K562 (cell line): ENCODE measurements around the gene GPR152.

Experiments used
- BHLHE40 ChIP-seq: IDR thresholded peaks from 2 replicates; pipeline ENCODE4 v1.6.1; 2011; ENCODE audit warnings: low read length, improper control_type of control experiment
- CREB1 ChIP-seq, 2 experiments: sonication (generic) in 1 of 2; formaldehyde crosslinking in 1 of 2; IDR thresholded peaks; 2 replicates each; pipeline versions ENCODE4 v1.6.1 to v1.8.0; 2012 to 2022; ENCODE audit warnings: inconsistent platforms in 1 of 2, mild to moderate bottlenecking in 1 of 2, missing genetic modification reagents in 1 of 2, moderate library complexity in 1 of 2
- ELK1 ChIP-seq: sonication (generic); formaldehyde crosslinking; IDR thresholded peaks from 2 replicates; pipeline ENCODE4 v1.8.1; 2022; ENCODE audit warnings: missing genetic modification reagents
- GTF2F1 ChIP-seq: IDR thresholded peaks from 2 replicates; pipeline ENCODE4 v1.6.1; 2011; ENCODE audit warnings: low read depth, low read length, improper control_type of control experiment
- RNF2 ChIP-seq: sonication (generic); IDR thresholded peaks from 2 replicates; pipeline ENCODE4 v1.6.1; 2016
- SMARCC2 ChIP-seq: fragments of 450-650 bp; IDR thresholded peaks from 2 replicates; pipeline ENCODE4 v1.6.1; 2017; ENCODE audit warnings: antibody characterized with exemption, moderate library complexity, mild to moderate bottlenecking, low read depth
- SRF ChIP-seq, 2 experiments: fragments of 250-450, 450-650 bp in 1 of 2; sonication (Bioruptor Pico) in 1 of 2; sonication (generic) in 1 of 2; formaldehyde crosslinking; IDR thresholded peaks; 2 replicates each; pipeline versions ENCODE4 v1.5.0 to v1.5.1; 2020 to 2022; ENCODE audit warnings: mild to moderate bottlenecking in 1 of 2, missing genetic modification reagents in 1 of 2
- TBP ChIP-seq: optimal IDR thresholded peaks from 2 replicates; pipeline ENCODE3; 2011; ENCODE audit warnings: low read depth, low read length, improper control_type of control experiment
- ZBTB8A ChIP-seq: fragments of 450-650 bp; IDR thresholded peaks from 2 replicates; pipeline ENCODE4 v1.6.1; 2018; ENCODE audit warnings: mild to moderate bottlenecking, moderate library complexity; ENCODE audit not compliant: partially characterized antibody
- ZEB2 ChIP-seq: fragments of 450-650 bp; IDR thresholded peaks from 2 replicates; pipeline ENCODE4 v1.6.1; 2016
- ZNF274 ChIP-seq: IDR thresholded peaks from 2 replicates; pipeline ENCODE4 v1.6.1; 2011; ENCODE audit warnings: low read depth, mild to moderate bottlenecking, low read length, moderate library complexity, borderline replicate concordance
- ZNF395 ChIP-seq: fragments of 200-800 bp; sonication (Bioruptor generic); IDR thresholded peaks from 2 replicates; pipeline ENCODE4 v1.6.1; 2017; ENCODE audit warnings: missing genetic modification characterization, missing compliant biosample characterization
- TF ChIP-seq, protein P1 (sequence below), 3 experiments: IDR thresholded peaks in 2 of 3; conservative IDR thresholded peaks in 1 of 3; 2 replicates each; pipeline ENCODE4 v1.5.1; 2011 to 2012; ENCODE audit warnings: low read length in 3 of 3, mild to moderate bottlenecking in 3 of 3, control low read depth in 2 of 3, improper control_type of control experiment in 1 of 3, inconsistent platforms in 1 of 3, low read depth in 1 of 3, mixed read lengths in 1 of 3, moderate library complexity in 1 of 3; ENCODE audit not compliant: insufficient read depth in 2 of 3

GRCh38 chr11:67437809-67438157 is 14.7 kb downstream of the GPR152 start:
- TF ChIP-seq SMARCC2 (no peak), ZBTB8A (no peak), GTF2F1 (no peak), ELK1 (CRISPR knock-in tag) (no peak), SRF (CRISPR knock-in tag; IDR thresholded peaks at IDR 0.05) (no peak), ZEB2 (no peak), BHLHE40 (no peak), ZNF274 (no peak), ZNF395 (CRISPR knock-in tag) (no peak), CREB1 (IDR thresholded peaks at IDR 0.05) (no peak), CREB1 (CRISPR knock-in tag; IDR thresholded peaks at IDR 0.05) (no peak), TBP (no peak), RNF2 (no peak)
- TF ChIP-seq, protein P1, sequence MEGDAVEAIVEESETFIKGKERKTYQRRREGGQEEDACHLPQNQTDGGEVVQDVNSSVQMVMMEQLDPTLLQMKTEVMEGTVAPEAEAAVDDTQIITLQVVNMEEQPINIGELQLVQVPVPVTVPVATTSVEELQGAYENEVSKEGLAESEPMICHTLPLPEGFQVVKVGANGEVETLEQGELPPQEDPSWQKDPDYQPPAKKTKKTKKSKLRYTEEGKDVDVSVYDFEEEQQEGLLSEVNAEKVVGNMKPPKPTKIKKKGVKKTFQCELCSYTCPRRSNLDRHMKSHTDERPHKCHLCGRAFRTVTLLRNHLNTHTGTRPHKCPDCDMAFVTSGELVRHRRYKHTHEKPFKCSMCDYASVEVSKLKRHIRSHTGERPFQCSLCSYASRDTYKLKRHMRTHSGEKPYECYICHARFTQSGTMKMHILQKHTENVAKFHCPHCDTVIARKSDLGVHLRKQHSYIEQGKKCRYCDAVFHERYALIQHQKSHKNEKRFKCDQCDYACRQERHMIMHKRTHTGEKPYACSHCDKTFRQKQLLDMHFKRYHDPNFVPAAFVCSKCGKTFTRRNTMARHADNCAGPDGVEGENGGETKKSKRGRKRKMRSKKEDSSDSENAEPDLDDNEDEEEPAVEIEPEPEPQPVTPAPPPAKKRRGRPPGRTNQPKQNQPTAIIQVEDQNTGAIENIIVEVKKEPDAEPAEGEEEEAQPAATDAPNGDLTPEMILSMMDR (IDR thresholded peaks at IDR 0.05 in 2 of 3, conservative IDR thresholded peaks at IDR 0.05 in 1 of 3; ENCODE audit: insufficient read depth in 2 of 3, low read depth in 1 of 3, low read length in 3 of 3) = no peak
